ENCODE measurements around the gene ASIC2.

DNA sequence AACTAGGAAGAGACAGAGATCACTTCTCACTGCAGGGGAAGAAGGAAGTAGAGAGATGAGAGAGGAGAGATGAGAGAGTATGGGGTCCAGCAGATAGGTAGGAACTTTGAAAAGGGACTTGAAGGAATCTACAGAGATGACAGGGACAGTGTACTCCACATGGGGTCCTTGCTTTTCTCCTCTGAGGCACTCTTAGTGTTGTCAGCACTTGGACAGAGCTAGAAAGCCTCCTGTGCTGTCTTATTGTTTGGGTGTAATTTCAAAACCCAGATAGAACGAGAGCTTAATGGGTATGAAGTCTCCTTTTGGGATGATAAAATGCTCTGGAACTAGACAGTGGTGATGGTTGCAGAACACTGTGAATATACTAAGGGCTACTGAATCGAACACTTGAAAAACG lies 65.2 kb downstream of the ASIC2 start:
- TF ChIP-seq, protein P1, sequence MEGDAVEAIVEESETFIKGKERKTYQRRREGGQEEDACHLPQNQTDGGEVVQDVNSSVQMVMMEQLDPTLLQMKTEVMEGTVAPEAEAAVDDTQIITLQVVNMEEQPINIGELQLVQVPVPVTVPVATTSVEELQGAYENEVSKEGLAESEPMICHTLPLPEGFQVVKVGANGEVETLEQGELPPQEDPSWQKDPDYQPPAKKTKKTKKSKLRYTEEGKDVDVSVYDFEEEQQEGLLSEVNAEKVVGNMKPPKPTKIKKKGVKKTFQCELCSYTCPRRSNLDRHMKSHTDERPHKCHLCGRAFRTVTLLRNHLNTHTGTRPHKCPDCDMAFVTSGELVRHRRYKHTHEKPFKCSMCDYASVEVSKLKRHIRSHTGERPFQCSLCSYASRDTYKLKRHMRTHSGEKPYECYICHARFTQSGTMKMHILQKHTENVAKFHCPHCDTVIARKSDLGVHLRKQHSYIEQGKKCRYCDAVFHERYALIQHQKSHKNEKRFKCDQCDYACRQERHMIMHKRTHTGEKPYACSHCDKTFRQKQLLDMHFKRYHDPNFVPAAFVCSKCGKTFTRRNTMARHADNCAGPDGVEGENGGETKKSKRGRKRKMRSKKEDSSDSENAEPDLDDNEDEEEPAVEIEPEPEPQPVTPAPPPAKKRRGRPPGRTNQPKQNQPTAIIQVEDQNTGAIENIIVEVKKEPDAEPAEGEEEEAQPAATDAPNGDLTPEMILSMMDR (IDR thresholded peaks at IDR 0.05; ENCODE audit: extremely low read depth in 1 of 2, insufficient read depth in 1 of 2, low read depth in 1 of 2, low read length in 2 of 2): no peak
- TF ChIP-seq EZH2 (IDR thresholded peaks at IDR 0.05; ENCODE audit: borderline replicate concordance, low read depth, low read length, severe bottlenecking): no peak

Data from endothelial cell of umbilical vein (primary cell).